Measurements from ENCODE around the gene CHAC2. TPM values are rescaled to one million over a fixed set of nuclear protein-coding genes. Genes with fewer than 3 reads are reported as not detected.

Gene CHAC2
- total and polyA plus RNA-seq, 2 experiments from 2014 or later, result 17.9 to 25.8 TPM

GRCh38 chr2:53784436-53784835 is 16.8 kb downstream of the CHAC2 start:
- no peak for DNase-seq (ENCODE audit: low spot score)
- Mint-ChIP-seq H3K9me3 (peaks cover 2% of the 10 kb centered on the region; the same call in 2 of the 3 replicates), H3K4me3 (peak overlapping the region; percentile 95), H3K4me1 (peaks cover 35% of the 10 kb centered on the region), H3K27ac (peak overlapping the region; percentile 5; the same call in 1 of the 2 replicates), H3K27me3 (ENCODE audit: insufficient read depth, low read depth, poor library complexity) (peaks cover 8% of the 10 kb centered on the region), H3K36me3 (ENCODE audit: low read depth) (peaks cover 19% of the 10 kb centered on the region)
- ATAC-seq, result no peak
- H3K4me2 ChIP-seq, result 0 out of 2 replicates have a peak overlapping the region, but pooled peaks have one; percentile 99
- H2AFZ ChIP-seq, result no peak overlapping the region
- H3K79me2 ChIP-seq (replicated peaks; ENCODE audit: insufficient read depth), result peaks cover 93% of the 10 kb centered on the region
- peaks cover 11% of the 10 kb centered on the region; the same call in 1 of the 2 replicates for H4K20me1 ChIP-seq (replicated peaks; ENCODE audit: insufficient read depth)
- H3K27me3 ChIP-seq (ENCODE audit: insufficient read depth), result no peaks in the 10 kb centered on the region
- H3K9me2 ChIP-seq (ENCODE audit: insufficient read depth), result no peaks in the 10 kb centered on the region
- H3K27ac ChIP-seq (ENCODE audit: low read depth), result no peak overlapping the region; the same call in 1 of the 2 replicates
- peaks cover 5% of the 10 kb centered on the region; the same call in 1 of the 2 replicates for H3F3A ChIP-seq (replicated peaks; ENCODE audit: low read depth)
- H3K4me1 ChIP-seq (ENCODE audit: insufficient read depth), result peaks cover 28% of the 10 kb centered on the region
- H3K4me3 ChIP-seq, result peak overlapping the region; percentile 96
- TF ChIP-seq REST (IDR thresholded peaks at IDR 0.05; ENCODE audit: unreplicated experiment) (no peak), EZH2phosphoT487 (IDR thresholded peaks at IDR 0.05; ENCODE audit: unreplicated experiment) (no peak), ETS1 (IDR thresholded peaks at IDR 0.05) (no peak), POLR2AphosphoS5 (IDR thresholded peaks at IDR 0.05; ENCODE audit: low read depth) (no peak), CREB1 (CRISPR knock-in tag; IDR thresholded peaks at IDR 0.05; ENCODE audit: low read depth) (no peak), STAT1 (IDR thresholded peaks at IDR 0.05; ENCODE audit: unreplicated experiment) (no peak), ZNF331 (CRISPR knock-in tag; IDR thresholded peaks at IDR 0.05; ENCODE audit: low read depth) (no peak), ZNF462 (CRISPR knock-in tag; IDR thresholded peaks at IDR 0.05) (no peak), CTCF (conservative IDR thresholded peaks at IDR 0.05; ENCODE audit: low read depth in 2 of 2) (no peak), EZH2 (IDR thresholded peaks at IDR 0.05; ENCODE audit: low read depth, unreplicated experiment) (no peak), JUNB (IDR thresholded peaks at IDR 0.05; ENCODE audit: unreplicated experiment) (no peak), NANOG (IDR thresholded peaks at IDR 0.05; ENCODE audit: borderline replicate concordance) (no peak)
- peaks cover 7% of the 10 kb centered on the region; the same call in 1 of the 2 replicates for H3K36me3 ChIP-seq (ENCODE audit: insufficient read depth)
